ENCODE results near the gene CLCN7. TPM values are rescaled to one million over a fixed set of nuclear protein-coding genes. Genes with fewer than 3 reads are reported as not detected.
A peak's percentile ranks its signal among the peaks of the same experiment; 100 is the strongest.

Gene CLCN7
- total RNA-seq, 6 donors from 2014 or later = 78.0 to 463 (median 147) TPM

- peak in 1 of 2 donors; percentile 22 for DNase-seq
These were observed 14.9 kb downstream of the CLCN7 start for GRCh38 chr16:1459967-1460366.

DNA sequence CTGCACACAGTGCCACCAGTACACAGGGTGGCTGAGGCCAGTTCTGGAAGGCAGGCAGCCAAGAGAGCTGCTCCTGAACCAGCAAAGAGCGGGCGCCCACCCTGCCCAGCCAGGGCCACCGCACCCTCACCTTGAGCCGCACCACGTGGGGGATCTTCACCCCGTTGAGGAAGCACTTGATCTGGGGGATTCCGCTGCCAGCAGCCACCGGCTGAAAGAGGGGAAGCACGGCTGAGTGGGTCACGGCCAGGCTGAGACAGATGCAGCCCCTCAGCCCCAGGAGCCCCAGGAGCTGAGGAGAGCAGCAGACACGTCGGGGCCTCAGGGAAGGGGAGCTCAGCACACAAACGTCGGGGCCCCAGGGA lies 15.9 kb downstream of the CLCN7 start:
- H3K4me3 ChIP-seq = no peak overlapping the region
- H3K9me3 ChIP-seq = no peaks in the 10 kb centered on the region
- no peak overlapping the region for H3K27ac ChIP-seq
- TF ChIP-seq POLR2A (IDR thresholded peaks at IDR 0.05) (no peak), EP300 (IDR thresholded peaks at IDR 0.05) (no peak), POLR2AphosphoS5 (IDR thresholded peaks at IDR 0.05) (no peak), CTCF (IDR thresholded peaks at IDR 0.05) (no peak)
- ATAC-seq (ENCODE audit: low FRiP score in 2 of 2) = no peak
- peaks cover 18 to 78% (median 68%) of the 10 kb centered on the region in 4 donors for H3K36me3 ChIP-seq
- no peaks in the 10 kb centered on the region for H3K4me1 ChIP-seq
- no peaks in the 10 kb centered on the region for H3K27me3 ChIP-seq
- 61 to 88% methylated on average over 10 to 14 of the region's 14 CpGs for WGBS, 2 donors
- peak in 1 of 2 donors; percentile 65 for DNase-seq

More at GRCh38 chr16:1459967-1460366, 14.9 kb downstream of the CLCN7 start:
- H3K27me3 ChIP-seq = no peaks in the 10 kb centered on the region
- H3K9me3 ChIP-seq = no peaks in the 10 kb centered on the region
- no peaks in the 10 kb centered on the region for H3K4me1 ChIP-seq
- H3K4me3 ChIP-seq = no peak overlapping the region
- no peak for ATAC-seq (ENCODE audit: low FRiP score in 2 of 2)
- WGBS, 2 donors = 84 to 86% methylated on average over 9 to 10 of the region's 10 CpGs
- H3K27ac ChIP-seq = no peak overlapping the region
- TF ChIP-seq POLR2AphosphoS5 (IDR thresholded peaks at IDR 0.05) (no peak), POLR2A (IDR thresholded peaks at IDR 0.05) (no peak), EP300 (IDR thresholded peaks at IDR 0.05) (no peak), CTCF (IDR thresholded peaks at IDR 0.05) (no peak)
- H3K36me3 ChIP-seq = peaks cover 12 to 78% (median 60%) of the 10 kb centered on the region in 4 donors

DNA sequence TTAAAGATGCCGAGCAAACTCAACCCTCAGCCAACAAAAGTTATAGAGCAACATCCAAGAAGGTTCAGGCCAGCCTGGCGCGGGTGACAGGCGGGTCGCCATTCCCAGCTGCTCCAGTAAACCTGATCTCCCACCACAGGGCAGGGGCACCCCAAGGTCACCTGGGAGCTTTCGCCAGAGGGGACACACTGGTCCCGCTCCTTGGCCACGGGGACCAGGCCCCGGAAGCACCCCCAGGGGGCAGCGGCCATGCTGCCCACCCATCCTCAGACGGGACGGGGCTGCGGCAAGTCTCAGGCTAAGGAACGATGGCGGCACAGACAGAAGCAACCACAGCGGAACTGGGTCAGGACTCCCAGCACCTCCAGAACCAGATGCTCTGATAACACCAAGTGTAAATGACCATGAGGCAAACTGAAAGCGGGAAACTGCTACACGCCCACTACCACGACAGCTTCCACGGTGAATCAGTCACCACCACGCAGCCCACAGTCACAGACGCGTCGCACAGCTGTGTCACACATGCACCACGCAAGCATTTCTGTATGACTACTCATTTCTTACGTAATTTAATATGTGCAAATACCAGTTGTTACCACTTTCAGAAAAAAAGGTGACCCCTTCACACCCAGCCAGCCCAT lies 16.4 kb downstream of the CLCN7 start:
- DNase-seq = peak in 1 of 2 donors; percentile 58
- peaks cover 21 to 83% (median 69%) of the 10 kb centered on the region in 4 donors for H3K36me3 ChIP-seq
- H3K4me3 ChIP-seq = no peak overlapping the region
- 92 to 95% methylated on average over 12 to 26 of the region's 26 CpGs for WGBS, 2 donors
- H3K4me1 ChIP-seq = no peaks in the 10 kb centered on the region
- H3K9me3 ChIP-seq = no peaks in the 10 kb centered on the region
- H3K27ac ChIP-seq = no peak overlapping the region
- TF ChIP-seq POLR2A (IDR thresholded peaks at IDR 0.05) (no peak), EP300 (IDR thresholded peaks at IDR 0.05) (no peak), POLR2AphosphoS5 (IDR thresholded peaks at IDR 0.05) (no peak), CTCF (IDR thresholded peaks at IDR 0.05) (no peak)
- ATAC-seq (ENCODE audit: low FRiP score in 2 of 2) = no peak
- no peaks in the 10 kb centered on the region for H3K27me3 ChIP-seq

DNA sequence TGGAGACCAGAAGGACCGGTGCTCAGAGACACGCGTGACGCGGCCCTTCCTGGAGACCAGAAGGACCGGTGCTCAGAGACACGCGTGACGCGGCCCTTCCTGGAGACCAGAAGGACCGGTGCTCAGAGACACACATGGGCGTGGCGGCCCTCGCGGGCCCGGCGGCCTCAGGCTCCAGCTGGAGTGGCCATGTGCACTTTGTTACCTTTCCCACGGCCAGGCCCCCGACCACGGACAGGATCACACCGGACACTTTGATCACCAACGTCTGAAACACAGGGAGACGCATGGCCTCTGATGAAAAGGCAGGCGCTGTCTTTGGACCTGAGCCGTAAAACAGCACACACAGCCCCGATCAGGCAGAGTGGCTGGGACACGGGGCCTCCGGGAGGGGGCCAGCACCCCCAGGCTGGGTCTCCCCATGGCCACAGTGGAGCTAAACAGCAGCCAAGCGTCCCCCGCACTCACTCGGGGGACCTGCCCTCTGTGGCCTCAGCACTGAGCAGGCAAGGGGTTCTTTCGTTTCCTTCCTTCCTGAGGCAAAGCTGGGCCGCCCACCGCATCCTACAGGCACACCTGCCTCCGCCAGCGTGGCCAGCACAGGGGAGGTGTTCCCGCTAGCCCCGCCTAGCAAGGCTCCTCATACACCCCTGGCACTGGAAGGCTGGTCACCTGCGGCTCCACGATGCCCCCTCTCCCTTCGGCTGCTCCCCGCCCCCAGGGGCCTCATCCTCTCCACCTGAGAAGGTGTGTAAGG lies 17.2 kb downstream of the CLCN7 start:
- TF ChIP-seq EP300 (IDR thresholded peaks at IDR 0.05) (no peak), CTCF (IDR thresholded peaks at IDR 0.05) (no peak), POLR2A (IDR thresholded peaks at IDR 0.05) (no peak), POLR2AphosphoS5 (IDR thresholded peaks at IDR 0.05) (no peak)
- H3K9me3 ChIP-seq = no peaks in the 10 kb centered on the region
- 88 to 90% methylated on average over 28 to 41 of the region's 42 CpGs for WGBS, 2 donors

More for the DNA sequence above, 17.2 kb downstream of the CLCN7 start:
- no peak overlapping the region for H3K4me3 ChIP-seq
- H3K4me1 ChIP-seq = no peaks in the 10 kb centered on the region
- peaks cover 23 to 84% (median 74%) of the 10 kb centered on the region in 4 donors for H3K36me3 ChIP-seq
- H3K27me3 ChIP-seq = no peaks in the 10 kb centered on the region
- no peak for ATAC-seq (ENCODE audit: low FRiP score in 2 of 2)
- peak in 1 of 2 donors; percentile 74 for DNase-seq
- H3K27ac ChIP-seq = no peak overlapping the region

All from upper lobe of left lung (tissue), 6 donors.